ENCODE measurements around the gene SYNPR.

DNA sequence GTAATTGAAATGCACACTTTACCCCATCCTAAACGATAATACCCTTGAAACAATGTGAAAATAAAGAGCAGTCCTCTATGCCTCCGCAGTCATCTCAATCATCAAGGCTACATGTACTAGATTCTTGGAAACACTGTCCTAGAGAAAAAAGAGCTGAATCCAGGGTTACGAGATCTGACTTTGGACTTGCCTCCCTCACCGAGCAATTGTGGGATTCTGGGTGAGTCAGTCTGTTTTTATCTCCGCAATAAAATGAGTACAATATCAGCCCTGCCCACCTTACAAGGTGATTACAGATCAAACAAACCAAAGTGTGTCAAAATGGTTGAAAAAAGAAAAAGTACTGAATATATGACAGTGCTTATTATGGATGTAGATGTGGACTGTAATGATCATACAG lies 222.1 kb downstream of the SYNPR start:
- TF ChIP-seq, protein P1, sequence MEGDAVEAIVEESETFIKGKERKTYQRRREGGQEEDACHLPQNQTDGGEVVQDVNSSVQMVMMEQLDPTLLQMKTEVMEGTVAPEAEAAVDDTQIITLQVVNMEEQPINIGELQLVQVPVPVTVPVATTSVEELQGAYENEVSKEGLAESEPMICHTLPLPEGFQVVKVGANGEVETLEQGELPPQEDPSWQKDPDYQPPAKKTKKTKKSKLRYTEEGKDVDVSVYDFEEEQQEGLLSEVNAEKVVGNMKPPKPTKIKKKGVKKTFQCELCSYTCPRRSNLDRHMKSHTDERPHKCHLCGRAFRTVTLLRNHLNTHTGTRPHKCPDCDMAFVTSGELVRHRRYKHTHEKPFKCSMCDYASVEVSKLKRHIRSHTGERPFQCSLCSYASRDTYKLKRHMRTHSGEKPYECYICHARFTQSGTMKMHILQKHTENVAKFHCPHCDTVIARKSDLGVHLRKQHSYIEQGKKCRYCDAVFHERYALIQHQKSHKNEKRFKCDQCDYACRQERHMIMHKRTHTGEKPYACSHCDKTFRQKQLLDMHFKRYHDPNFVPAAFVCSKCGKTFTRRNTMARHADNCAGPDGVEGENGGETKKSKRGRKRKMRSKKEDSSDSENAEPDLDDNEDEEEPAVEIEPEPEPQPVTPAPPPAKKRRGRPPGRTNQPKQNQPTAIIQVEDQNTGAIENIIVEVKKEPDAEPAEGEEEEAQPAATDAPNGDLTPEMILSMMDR (IDR thresholded peaks at IDR 0.05; ENCODE audit: low read depth, low read length) = no peak
- TF ChIP-seq POLR2A (IDR thresholded peaks at IDR 0.05; ENCODE audit: extremely low read depth, insufficient read length) = no peak

Data from NB4 (cell line).